NOMO-1 treated with DMSO at 0.1 percent for 48 hours (cell line): Measurements from ENCODE around the gene OXCT1.
"Not testable (repeated sequence)": the region's sequence is repeated elsewhere in the genome, so short reads cannot be mapped to it uniquely, and the experiment has no call there.

ENCODE experiments used
- DNase-seq: peaks from one replicate; lab custom pipeline; 2025; ENCODE audit not compliant: unreplicated experiment; lab: John Stamatoyannopoulos, UW

OXCT1 gene

GRCh38 chr5:41831155-41831554, 39.1 kb downstream of the OXCT1 start:
- DNase-seq: no peak

DNA sequence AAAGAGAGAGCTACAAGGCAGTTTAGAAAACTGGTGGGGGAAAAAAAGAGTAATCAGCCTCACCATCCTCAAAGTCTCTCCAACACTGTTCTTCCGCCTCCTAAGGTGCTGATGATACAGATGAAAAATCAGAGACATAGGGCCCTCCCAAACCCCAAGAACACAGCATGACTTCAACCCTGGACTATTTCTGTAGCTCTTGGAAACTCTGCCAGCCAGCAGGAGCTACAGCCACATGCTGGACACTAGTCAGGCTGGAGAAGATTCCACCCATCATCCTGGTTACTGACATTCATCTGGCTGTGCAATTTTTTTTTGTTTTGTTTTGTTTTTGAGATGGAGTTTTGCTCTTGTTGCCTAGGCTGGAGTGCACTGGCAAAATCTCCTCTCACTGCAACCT, 42.4 kb downstream of the OXCT1 start:
- no peak for DNase-seq

DNA sequence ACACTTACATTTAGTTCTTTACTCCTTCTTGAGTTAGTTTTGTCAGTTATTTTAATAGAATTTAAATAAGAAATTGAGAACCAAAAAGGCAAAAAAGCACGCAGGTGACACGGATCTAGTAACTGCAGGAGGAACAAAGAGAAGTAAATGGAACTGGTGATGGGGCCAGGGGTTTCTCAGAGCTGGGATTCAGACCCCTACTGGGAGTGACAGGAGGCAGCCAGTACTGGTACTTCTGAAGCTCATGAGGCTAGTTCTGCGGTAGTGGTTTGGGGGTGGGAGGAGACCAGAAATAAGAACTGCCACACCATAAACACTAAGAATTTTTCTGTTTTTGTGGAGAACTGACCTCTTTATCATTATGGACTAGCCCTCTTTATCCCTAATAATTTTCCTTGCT, 48.2 kb downstream of the OXCT1 start:
- DNase-seq: no peak

DNA sequence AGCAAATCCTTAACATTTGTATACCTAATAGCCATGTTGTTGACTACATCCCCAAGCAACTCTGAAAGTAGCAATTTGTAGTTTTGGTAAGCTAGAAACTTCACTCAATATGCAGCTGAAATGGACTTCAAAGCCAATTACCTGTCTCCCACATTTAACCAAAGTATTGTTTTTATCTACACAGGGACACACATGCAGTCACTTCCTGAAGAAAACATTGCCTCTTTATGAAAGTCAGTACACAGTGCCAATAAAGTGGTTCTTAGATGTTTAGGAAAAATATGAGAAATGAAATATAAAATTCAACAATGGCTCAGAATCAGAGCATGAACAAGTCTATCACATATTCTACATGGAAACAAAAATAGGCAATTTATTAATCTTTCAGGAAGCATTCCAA, 49.2 kb downstream of the OXCT1 start:
- DNase-seq: no peak

- DNase-seq: no peak
These were observed 50.1 kb downstream of the OXCT1 start for GRCh38 chr5:41820150-41820549.

GRCh38 chr5:41817625-41818301, 52.5 kb downstream of the OXCT1 start:
- no peak for DNase-seq

DNA sequence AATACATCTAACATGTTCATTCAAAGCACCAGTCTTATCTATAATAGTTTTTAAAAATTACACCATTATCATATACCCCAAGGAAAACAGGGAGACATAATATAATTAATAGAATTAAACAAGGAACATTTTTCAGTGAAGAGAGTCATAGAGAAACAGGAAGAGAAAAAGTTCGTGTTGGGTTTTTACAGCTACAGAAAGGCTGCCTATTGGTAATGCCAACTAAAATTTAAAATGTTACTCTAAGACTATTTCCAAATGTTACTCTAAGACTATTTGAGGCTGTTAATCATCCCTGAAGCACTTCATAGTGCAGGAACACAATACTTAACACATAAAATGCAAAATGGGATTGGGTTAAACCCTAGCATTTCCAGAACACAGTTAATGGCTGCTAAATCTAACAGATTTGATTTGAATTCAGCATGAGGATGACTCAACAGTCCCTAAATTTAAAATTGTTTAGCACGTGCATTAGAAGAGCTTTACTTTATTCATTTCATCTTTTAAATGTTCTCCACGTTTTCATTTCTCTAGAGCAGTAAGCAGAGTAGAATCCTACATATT, 54.5 kb downstream of the OXCT1 start:
- DNase-seq: no peak

- no peak for DNase-seq
These were observed 55.0 kb downstream of the OXCT1 start for GRCh38 chr5:41815261-41815660.

DNA sequence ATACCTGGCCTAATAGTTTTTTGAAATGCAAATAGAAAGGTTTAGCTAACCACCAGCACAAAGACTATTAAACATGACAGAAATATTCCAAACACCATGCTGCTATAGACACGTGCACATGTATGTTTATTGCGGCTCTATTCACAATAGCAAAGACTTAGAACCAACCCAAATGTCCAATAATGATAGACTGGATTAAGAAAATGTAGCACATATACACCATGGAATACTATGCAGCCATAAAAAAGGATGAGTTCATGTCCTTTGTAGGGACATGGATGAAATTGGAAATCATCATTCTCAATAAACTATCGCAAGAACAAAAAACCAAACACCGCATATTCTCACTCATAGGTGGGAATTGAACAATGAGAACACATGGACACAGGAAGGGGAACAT, 55.9 kb downstream of the OXCT1 start:
- not testable (repeated sequence) for DNase-seq

- peak; percentile 2 for DNase-seq
These were observed 58.1 kb downstream of the OXCT1 start for GRCh38 chr5:41812156-41812555.

DNA sequence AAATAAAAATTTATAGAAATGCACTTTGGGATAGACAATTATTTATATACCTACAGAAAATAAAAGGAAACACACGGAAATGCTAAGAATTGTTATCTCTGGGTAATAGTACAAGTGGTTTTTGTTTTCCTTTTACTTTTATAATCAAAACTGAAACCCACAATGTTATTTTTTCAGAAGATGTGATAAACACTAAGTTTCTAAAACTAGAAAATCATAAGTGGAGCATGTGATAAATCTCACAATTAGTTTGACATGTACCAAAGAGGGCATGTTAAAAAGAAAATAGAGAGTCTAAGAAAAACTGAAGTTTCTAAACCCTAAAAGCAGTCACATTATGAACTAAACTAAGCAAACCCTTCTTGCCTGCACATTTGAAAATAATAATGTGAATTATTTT, 61.1 kb downstream of the OXCT1 start:
- no peak for DNase-seq

GRCh38 chr5:41808294-41808693, 61.9 kb downstream of the OXCT1 start:
- no peak for DNase-seq

- DNase-seq: no peak
These were observed 72.6 kb downstream of the OXCT1 start for GRCh38 chr5:41797662-41798061.

- DNase-seq: no peak
These were observed 74.2 kb downstream of the OXCT1 start for GRCh38 chr5:41796061-41796460.

DNA sequence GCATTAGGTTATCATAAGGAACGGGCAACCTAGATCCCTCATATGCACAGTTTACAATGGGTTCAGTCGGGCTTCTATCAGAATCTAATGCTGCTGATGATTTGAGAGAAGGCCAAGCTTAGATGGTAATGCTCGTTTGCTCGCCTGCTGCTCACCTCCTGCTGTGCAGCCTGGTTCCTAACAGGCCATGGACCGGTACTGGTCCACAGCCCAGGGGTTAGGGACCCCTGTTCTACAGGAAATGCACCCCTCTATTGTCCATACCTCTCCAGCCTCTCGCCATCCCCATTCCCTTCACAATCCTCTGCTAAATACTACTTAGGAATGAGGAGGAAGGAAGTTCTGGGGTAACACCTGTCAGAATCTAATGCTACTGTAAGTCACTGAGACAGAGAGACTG, 75.1 kb downstream of the OXCT1 start:
- no peak for DNase-seq

GRCh38 chr5:41794471-41794870, 75.8 kb downstream of the OXCT1 start:
- no peak for DNase-seq

DNA sequence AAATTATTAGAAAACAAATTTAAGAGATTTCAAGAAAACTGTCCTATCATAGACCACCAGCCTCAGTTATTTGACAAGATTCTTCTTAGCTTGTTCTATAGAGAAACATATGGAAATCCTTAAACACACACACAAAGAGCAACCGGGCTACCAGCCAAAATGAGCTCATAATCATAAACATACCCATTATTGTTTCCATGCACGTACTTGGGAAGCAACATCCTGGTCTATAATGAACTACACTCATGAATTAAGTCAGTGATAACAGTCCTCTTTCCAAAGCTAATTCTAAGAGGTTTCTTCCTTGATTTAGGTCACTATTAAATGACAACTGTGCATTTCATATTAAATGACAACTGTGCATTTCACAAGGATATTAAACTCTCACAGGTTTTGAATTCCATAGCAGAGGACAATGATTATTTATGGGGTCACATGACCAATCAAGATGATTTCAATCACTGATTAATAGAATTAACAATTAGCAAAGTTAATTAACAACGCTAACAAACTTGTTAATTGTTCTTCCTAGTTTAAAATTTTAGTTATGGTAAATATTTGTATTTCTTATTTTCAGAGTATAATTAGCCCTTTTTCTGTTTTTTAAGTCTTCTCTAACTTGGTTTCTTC, 77.0 kb downstream of the OXCT1 start:
- no peak for DNase-seq

DNA sequence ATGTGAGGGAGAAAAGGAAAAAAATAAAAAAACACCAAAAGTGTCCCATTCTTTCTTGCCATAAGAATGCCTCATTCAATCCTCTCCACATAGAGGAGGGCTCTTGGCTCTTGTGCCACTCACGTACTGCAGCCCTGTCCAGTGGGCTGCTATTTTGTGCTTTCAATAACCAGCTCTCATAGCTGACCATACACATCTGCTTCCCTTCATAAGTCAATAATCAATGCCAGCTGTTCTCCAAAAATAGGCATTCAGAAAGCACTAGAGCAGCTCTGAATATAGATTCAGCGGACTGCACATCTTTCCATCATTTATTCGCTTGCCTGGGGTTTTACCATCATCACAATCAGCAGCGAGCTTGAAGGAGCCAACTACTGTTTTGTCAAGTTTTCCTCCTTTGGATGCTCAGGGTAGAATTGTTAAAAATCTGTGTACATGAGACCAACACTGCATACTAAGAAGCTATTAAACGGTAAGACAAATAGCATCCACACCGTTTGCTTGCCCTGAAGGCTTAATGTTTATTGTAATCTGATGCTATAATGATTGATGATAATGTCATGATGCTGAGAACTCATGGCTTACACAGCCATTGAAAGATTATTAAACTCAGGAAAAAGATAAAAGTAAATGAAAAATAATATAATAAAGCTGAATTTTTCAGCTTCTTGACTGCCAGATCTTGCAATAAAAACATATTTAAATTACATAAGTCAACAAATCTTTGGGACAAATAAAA, 80.0 kb downstream of the OXCT1 start:
- no peak for DNase-seq

GRCh38 chr5:41789434-41789833, 80.8 kb downstream of the OXCT1 start:
- no peak for DNase-seq

- DNase-seq: no peak
These were observed 81.3 kb downstream of the OXCT1 start for GRCh38 chr5:41788941-41789368.

DNA sequence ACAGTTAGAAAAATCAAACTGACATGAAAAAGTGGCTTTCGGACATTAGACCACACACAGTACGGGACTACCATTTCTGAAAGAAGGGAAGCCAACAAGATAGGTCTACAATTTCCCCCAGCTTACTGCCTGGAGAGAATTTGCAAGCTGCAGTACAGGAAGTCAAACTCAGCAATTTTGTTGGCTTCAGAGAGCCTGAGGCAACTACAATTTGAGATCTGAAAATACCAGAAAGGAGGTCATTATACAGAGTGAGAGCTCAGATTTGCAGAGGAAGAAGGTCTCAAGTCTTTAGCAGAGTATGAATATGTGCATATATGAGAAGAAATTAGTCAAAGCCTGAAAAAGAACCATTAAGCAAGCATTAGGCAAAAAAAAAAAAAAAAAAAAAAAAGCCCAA, 83.0 kb downstream of the OXCT1 start:
- DNase-seq: no peak

DNA sequence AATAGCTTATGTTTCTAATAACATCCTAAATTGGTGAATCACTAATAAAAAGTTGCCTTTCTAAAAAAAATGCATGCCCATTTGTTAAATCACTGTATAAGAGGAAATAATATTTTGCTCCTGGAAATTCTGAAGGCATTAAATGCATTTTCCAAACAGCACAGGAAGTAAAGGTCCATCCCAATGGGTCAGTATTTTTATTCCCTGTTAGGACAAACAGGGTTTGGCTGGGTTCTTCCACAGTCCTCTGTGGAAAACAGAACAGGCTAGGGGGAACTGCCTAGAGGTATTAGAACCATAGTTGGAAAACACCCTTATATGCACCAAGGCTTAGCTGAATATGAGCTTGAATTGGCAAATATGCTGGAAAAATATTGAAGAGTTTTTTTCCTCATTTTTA, 85.2 kb downstream of the OXCT1 start:
- no peak for DNase-seq
